GM18511 (cell line): ENCODE data around the gene HTRA2.

Source experiments
- ATAC-seq: cut with Tn5 transposase; IDR thresholded peaks from one replicate; pipeline ENCODE4 v1.9.1; 2021; ENCODE audit warnings: mild to moderate bottlenecking, moderate library complexity; ENCODE audit not compliant: unreplicated experiment

Gene HTRA2

DNA sequence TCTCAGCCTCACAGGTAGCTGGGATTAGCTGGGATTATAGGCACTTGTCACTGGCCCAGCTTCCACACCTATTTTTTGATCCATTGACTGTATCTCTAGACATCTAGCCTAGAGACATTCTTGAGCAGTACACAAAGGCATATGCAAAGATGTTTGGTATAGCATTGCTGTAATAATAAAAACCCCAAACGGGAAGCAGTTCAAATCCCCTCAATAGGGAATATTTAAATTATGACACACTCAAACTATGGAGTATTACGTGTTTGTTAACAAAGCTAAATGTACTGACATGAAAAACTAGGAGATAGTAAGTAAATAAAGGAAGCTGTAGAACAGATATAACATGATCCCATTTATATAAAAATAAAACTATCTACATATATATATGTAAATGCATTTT, 52.5 kb downstream of the HTRA2 start:
- ATAC-seq: no peak
